GM12878 (cell line): ENCODE measurements around the gene MN1.

ENCODE experiments used
- CBFB ChIP-seq: IDR thresholded peaks from 2 replicates; pipeline ENCODE4 v1.6.1; 2016; ENCODE audit warnings: antibody characterized with exemption, low read depth
- CHD2 ChIP-seq: IDR thresholded peaks from 2 replicates; pipeline ENCODE4 v1.6.1; 2011; ENCODE audit warnings: low read depth, low read length, improper control_type of control experiment, borderline replicate concordance
- CTCF ChIP-seq, 3 experiments: IDR thresholded peaks in 2 of 3; conservative IDR thresholded peaks in 1 of 3; 2 replicates each; pipeline ENCODE4 v1.5.1; 2011; ENCODE audit warnings: low read depth in 3 of 3, low read length in 3 of 3, mild to moderate bottlenecking in 3 of 3, control low read depth in 2 of 3, moderate library complexity in 2 of 3, inconsistent platforms in 1 of 3, mixed read lengths in 1 of 3; ENCODE audit not compliant: control insufficient read depth in 2 of 3, insufficient read depth in 1 of 3; ENCODE audit errors: extremely low read depth in 1 of 3
- EP300 ChIP-seq, 2 experiments: fragments of 150-350 bp in 1 of 2; IDR thresholded peaks; 2 replicates each; pipeline ENCODE4 v1.6.1; 2011 to 2012; ENCODE audit warnings: low read depth in 2 of 2, low read length in 2 of 2, borderline replicate concordance in 1 of 2, improper control_type of control experiment in 1 of 2, inconsistent platforms in 1 of 2; ENCODE audit not compliant: control insufficient read depth in 1 of 2
- FOXM1 ChIP-seq: IDR thresholded peaks from 2 replicates; pipeline ENCODE4 v1.6.1; 2012; ENCODE audit warnings: low read depth, mild to moderate bottlenecking, inconsistent platforms, low read length, moderate library complexity
- KDM1A ChIP-seq: fragments of 200-600 bp; sonication (generic); IDR thresholded peaks from 2 replicates; pipeline ENCODE4 v1.6.1; 2016; ENCODE audit warnings: borderline replicate concordance
- MTA3 ChIP-seq: IDR thresholded peaks from 2 replicates; pipeline ENCODE4 v1.6.1; 2012; ENCODE audit warnings: low read length, inconsistent platforms, borderline replicate concordance
- NR2C2 ChIP-seq: IDR thresholded peaks from 2 replicates; pipeline ENCODE4 v1.6.1; 2011; ENCODE audit warnings: borderline replicate concordance, low read depth; ENCODE audit not compliant: control insufficient read depth, insufficient read length
- TAF1 ChIP-seq: IDR thresholded peaks from 2 replicates; pipeline ENCODE4 v1.6.1; 2011; ENCODE audit warnings: mild to moderate bottlenecking, low read depth, low read length, borderline replicate concordance

- TF ChIP-seq CTCF (IDR thresholded peaks at IDR 0.05 in 2 of 3, conservative IDR thresholded peaks at IDR 0.05 in 1 of 3; ENCODE audit: control insufficient read depth in 2 of 3, extremely low read depth in 1 of 3, insufficient read depth in 1 of 3, low read depth in 3 of 3, low read length in 3 of 3): no peak
- TF ChIP-seq CBFB: no peak
- no peak for TF ChIP-seq CHD2
- TF ChIP-seq FOXM1: no peak
- TF ChIP-seq NR2C2: no peak
- no peak for TF ChIP-seq EP300 (IDR thresholded peaks at IDR 0.05; ENCODE audit: borderline replicate concordance in 1 of 2, control insufficient read depth in 1 of 2, low read depth in 2 of 2, low read length in 2 of 2)
- no peak for TF ChIP-seq TAF1
- TF ChIP-seq MTA3: no peak
- no peak for TF ChIP-seq KDM1A
Observed at GRCh38 chr22:27794226-27794625, 7.3 kb downstream of the MN1 start.
